GM10847 (cell line): Measurements from ENCODE around the gene RPP14.

Source experiments
- POLR2A ChIP-seq: IDR thresholded peaks from 2 replicates; pipeline ENCODE4 v1.6.1; 2011; ENCODE audit not compliant: insufficient read length; ENCODE audit errors: extremely low read depth

RPP14 gene

GRCh38 chr3:58288011-58288728, 17.9 kb upstream of the RPP14 start:
- no peak for TF ChIP-seq POLR2A

GRCh38 chr3:58291671-58292338, 14.2 kb upstream of the RPP14 start:
- no peak for TF ChIP-seq POLR2A

- no peak for TF ChIP-seq POLR2A
Observed at GRCh38 chr3:58292866-58293265, 13.2 kb upstream of the RPP14 start.

GRCh38 chr3:58293516-58293915, 12.5 kb upstream of the RPP14 start:
- no peak for TF ChIP-seq POLR2A

GRCh38 chr3:58296269-58296668, 9.8 kb upstream of the RPP14 start:
- TF ChIP-seq POLR2A, result no peak

GRCh38 chr3:58296843-58297242, 9.2 kb upstream of the RPP14 start:
- no peak for TF ChIP-seq POLR2A

GRCh38 chr3:58298190-58298589, 7.9 kb upstream of the RPP14 start:
- TF ChIP-seq POLR2A, result no peak

GRCh38 chr3:58299075-58299474, 7.0 kb upstream of the RPP14 start:
- TF ChIP-seq POLR2A, result no peak

GRCh38 chr3:58299839-58300516, 6.1 kb upstream of the RPP14 start:
- TF ChIP-seq POLR2A, result no peak

GRCh38 chr3:58307639-58308215, 1.7 kb downstream of the RPP14 start:
- no peak for TF ChIP-seq POLR2A

GRCh38 chr3:58308728-58309127, 2.7 kb downstream of the RPP14 start:
- TF ChIP-seq POLR2A, result no peak

- TF ChIP-seq POLR2A, result no peak
Observed at GRCh38 chr3:58317811-58318210, 11.8 kb downstream of the RPP14 start.

GRCh38 chr3:58321791-58322190, 15.7 kb downstream of the RPP14 start:
- no peak for TF ChIP-seq POLR2A

GRCh38 chr3:58322793-58323192, 16.7 kb downstream of the RPP14 start:
- no peak for TF ChIP-seq POLR2A

GRCh38 chr3:58323529-58324390, 17.7 kb downstream of the RPP14 start:
- no peak for TF ChIP-seq POLR2A
